Stimulated activated CD4-positive, alpha-beta T cell treated with anti-CD3 and anti-CD28 coated beads, Interleukin-1b, Interleukin-23, amount 100 ng/mL, for 48 hours (primary cell): ENCODE measurements around the gene KLHDC4.
"Not testable (repeated sequence)": the region's sequence is repeated elsewhere in the genome, so short reads cannot be mapped to it uniquely, and the experiment has no call there.

Experiments
- DNase-seq: peaks from one replicate; pipeline ENCODE4 v3.0.0-alpha.2; 2020

The KLHDC4 gene

GRCh38 chr16:87787451-87788091 is 21.8 kb upstream of the KLHDC4 start:
- DNase-seq, result not testable (repeated sequence)

- no peak for DNase-seq
These were observed 19.0 kb upstream of the KLHDC4 start for GRCh38 chr16:87784812-87785211.

GRCh38 chr16:87782033-87782432 is 16.2 kb upstream of the KLHDC4 start:
- DNase-seq, result no peak

GRCh38 chr16:87780385-87780989 is 14.7 kb upstream of the KLHDC4 start:
- DNase-seq, result peak; percentile 62

GRCh38 chr16:87778830-87779579 is 13.2 kb upstream of the KLHDC4 start:
- DNase-seq, result peak; percentile 96

GRCh38 chr16:87778476-87778829 is 12.7 kb upstream of the KLHDC4 start:
- no peak for DNase-seq

- DNase-seq, result not testable (repeated sequence)
These were observed 8.1 kb upstream of the KLHDC4 start for GRCh38 chr16:87773836-87774235.

- not testable (repeated sequence) for DNase-seq
These were observed 1.7 kb upstream of the KLHDC4 start for GRCh38 chr16:87767456-87767855.

GRCh38 chr16:87766485-87766797 is 655 bp upstream of the KLHDC4 start:
- DNase-seq, result no peak

- DNase-seq, result peak; percentile 32
These were observed 362 bp downstream of the KLHDC4 start for GRCh38 chr16:87765473-87765775.

- no peak for DNase-seq
These were observed 950 bp downstream of the KLHDC4 start for GRCh38 chr16:87764600-87765472.

- no peak for DNase-seq
These were observed 3.2 kb downstream of the KLHDC4 start for GRCh38 chr16:87762620-87763019.

- no peak for DNase-seq
These were observed 3.7 kb downstream of the KLHDC4 start for GRCh38 chr16:87762071-87762571.

- DNase-seq, result no peak
These were observed 4.7 kb downstream of the KLHDC4 start for GRCh38 chr16:87761060-87761459.

- DNase-seq, result no peak
These were observed 7.9 kb downstream of the KLHDC4 start for GRCh38 chr16:87757841-87758426.

GRCh38 chr16:87754535-87754934 is 11.3 kb downstream of the KLHDC4 start:
- DNase-seq, result no peak

- no peak for DNase-seq
These were observed 18.0 kb downstream of the KLHDC4 start for GRCh38 chr16:87747626-87748414.

- DNase-seq, result no peak
These were observed 19.6 kb downstream of the KLHDC4 start for GRCh38 chr16:87746178-87746577.

GRCh38 chr16:87744750-87745514 is 20.9 kb downstream of the KLHDC4 start:
- no peak for DNase-seq

GRCh38 chr16:87742781-87743490 is 22.9 kb downstream of the KLHDC4 start:
- DNase-seq, result no peak
